GM18499 (cell line): ENCODE measurements around the gene LAPTM4A.
"Not testable (repeated sequence)": the region's sequence is repeated elsewhere in the genome, so short reads cannot be mapped to it uniquely, and the experiment has no call there.

Experiments
- ATAC-seq: cut with Tn5 transposase; IDR thresholded peaks from one replicate; pipeline ENCODE4 v1.9.1; 2021; ENCODE audit warnings: moderate number of reproducible peaks; ENCODE audit not compliant: insufficient read depth, unreplicated experiment

Gene LAPTM4A

DNA sequence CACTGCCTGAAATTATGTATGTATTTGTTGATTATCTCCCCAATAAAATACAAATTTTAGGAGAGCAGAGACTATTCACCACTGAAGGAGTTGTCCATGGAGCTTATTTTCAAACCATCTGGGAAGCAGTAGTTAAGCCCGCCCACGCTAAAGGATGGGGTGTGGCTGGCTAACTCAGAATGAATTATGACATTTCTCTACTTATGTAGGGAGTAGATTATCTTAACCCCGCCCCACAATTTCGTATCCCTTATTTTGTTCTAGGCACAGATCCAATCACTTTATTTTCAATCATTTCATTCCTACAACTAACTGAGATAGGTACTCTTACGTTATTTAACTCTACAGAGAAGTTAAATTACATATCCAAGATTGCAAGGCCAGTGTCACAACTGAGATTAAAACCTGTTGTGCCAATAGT lies 1.4 kb upstream of the LAPTM4A start:
- no peak for ATAC-seq

- ATAC-seq = no peak
These were observed 912 bp upstream of the LAPTM4A start for GRCh38 chr2:20052229-20052851.

DNA sequence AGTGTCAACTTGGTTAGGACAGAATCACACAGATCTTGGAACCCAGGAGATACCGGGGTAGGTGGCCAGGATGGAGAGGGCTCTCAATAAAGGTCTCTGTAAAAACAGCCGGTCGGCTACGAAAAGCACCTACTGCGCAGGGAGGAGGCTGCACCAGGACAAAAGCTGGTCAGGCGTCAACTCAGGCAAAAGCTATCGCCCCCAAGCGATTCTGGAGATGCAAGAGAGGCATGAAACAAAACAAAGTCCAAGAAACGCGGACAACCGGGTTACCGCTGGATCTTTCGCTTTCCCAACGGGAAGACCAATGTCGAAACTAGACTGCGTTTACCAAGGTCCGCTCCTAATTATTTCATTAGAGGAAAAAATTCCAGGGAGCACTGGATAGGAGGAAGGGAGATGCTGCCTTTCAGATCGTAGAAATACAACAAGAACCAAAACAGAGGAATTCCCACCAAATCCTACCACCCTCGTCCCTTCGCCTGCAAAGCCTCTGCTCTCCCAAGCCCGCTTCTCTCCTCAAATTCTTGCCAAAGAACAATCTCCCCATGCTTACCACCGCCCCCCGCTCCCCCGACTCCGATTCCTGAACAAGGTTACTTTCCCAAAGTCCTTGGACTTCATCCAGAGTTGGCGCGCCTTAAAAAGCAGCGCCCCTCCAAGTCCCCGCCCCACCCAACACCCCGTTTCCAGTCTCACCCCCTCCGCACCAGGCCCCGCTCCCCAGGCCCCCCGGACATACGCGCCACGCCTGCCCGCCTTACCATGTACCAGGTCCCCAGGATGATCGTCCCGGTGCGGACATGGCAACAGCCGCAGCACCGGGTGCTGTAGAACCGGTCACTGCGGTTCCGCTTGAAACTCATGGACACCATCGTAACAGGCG lies 539 bp downstream of the LAPTM4A start:
- ATAC-seq = peak; percentile 14

- peak; percentile 30 for ATAC-seq
These were observed 1.3 kb downstream of the LAPTM4A start for GRCh38 chr2:20050104-20050645.

GRCh38 chr2:20049637-20050036 lies 1.8 kb downstream of the LAPTM4A start:
- no peak for ATAC-seq

DNA sequence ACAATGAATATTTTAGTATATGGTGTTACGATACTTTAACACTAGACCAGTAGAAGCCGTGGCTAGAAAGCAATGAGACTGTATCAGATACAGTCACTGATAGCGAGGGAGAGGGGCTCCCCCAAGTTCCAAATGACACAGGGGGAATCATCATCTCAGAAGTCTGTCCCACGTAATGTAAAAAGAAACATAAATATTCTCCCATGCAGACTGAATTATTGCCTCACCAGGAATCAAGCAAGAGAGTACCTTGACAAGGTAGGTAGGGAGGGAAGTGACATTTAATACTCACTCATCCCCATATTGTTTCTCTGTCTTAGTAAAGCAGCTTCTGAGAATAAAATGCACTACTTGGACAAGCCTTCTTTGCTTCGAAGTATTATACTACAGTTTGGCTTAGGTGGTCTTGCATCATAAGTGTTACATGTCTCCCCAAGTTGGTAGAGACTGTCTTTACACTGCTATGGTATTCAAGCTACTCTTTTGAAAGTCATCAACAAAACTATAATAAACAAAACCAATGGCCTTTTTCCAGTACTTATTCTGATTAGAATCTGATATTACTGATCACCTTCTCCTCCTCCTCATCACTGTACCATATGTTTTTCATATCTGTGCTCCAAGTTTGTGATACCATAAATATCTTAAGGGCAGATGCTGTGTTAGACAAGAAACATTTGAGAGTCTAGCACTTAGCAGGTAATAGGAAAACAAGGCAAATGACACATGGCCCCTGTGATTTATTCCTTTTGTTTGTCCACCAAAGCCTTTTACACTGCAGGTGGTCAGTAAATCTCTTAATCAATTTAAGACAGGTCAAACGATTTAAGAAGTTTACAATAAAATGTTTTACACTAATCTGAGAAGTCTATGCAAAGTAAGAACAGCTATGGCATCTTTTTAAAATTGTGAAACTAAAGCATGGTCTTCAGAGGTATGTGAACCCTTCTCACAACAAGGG lies 2.7 kb downstream of the LAPTM4A start:
- ATAC-seq = no peak

GRCh38 chr2:20045712-20046292 lies 5.6 kb downstream of the LAPTM4A start:
- not testable (repeated sequence) for ATAC-seq

- ATAC-seq = no peak
These were observed 6.7 kb downstream of the LAPTM4A start for GRCh38 chr2:20044778-20045177.

- no peak for ATAC-seq
These were observed 8.9 kb downstream of the LAPTM4A start for GRCh38 chr2:20042531-20042930.

GRCh38 chr2:20040489-20041172 lies 10.8 kb downstream of the LAPTM4A start:
- no peak for ATAC-seq

GRCh38 chr2:20037660-20038059 lies 13.8 kb downstream of the LAPTM4A start:
- ATAC-seq = no peak

DNA sequence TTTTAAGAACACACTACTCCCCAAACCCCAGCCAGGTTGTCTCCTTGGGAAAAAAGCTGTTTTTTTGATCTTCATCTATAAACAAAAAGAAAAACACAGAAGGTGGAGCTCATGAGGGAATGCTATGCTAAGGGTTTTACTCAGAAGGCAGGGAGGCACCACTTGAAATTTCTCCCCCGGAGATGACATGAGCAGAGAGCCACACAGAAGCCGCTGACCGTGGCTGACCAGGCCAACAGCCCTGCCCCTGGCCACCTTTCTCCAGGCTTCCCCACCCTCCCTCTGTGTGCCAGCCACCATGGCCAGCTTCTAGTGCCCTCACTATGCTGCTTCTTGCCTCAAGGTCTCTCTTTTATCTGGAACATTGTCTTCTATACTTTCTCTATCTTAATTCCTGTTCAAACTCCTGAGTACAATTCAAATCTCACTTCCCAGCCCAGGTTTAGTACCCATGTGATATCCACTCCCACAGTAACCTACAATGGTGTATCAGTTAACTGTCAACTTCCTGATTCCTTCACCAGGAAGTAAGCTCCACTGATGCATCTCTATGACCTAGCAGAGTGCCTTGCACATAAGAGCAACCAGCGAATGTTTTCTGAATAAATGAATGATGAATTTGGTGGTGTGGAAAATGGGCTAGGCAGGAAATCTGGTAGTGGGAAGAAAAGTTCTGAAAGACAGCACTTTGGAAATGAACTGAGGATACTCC lies 15.3 kb downstream of the LAPTM4A start:
- no peak for ATAC-seq

DNA sequence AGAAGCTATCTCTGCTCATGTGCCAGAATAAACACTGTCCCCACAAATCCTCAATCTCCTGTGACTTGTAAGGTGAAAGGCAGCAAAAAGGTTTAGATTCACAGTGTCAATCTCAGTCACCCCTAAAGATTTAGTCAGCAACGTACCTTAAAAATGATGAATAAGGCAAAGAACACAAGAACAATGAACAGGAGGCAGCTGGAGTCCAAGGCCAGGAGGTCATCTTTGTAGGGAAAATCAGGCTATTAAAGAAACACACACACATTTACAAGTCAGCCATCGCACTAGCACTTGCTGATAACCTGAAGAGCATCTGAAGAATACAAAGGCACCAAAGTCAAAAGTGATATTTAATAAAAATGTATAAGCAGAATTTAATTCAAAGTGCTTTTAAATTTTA lies 16.6 kb downstream of the LAPTM4A start:
- no peak for ATAC-seq

GRCh38 chr2:20034218-20034617 lies 17.2 kb downstream of the LAPTM4A start:
- no peak for ATAC-seq

DNA sequence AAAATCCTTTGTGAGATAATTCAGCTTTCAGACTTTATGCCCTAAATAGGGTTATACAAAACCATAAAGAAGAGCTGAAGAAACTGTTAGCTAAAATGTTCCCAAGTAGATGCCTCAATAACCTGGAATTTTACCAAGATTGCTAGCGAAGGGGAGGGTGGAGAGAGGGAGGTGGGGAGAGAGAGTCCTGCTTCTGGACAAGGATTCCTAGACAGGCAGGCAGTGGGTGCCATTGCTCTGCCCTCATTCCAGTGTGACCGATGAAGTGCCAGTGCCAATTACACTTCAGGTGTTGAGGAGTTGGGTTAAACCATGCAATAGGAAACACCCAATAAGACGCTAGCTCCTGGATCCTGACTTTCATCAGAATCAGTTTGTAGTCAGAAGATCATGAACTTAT lies 18.1 kb downstream of the LAPTM4A start:
- no peak for ATAC-seq

DNA sequence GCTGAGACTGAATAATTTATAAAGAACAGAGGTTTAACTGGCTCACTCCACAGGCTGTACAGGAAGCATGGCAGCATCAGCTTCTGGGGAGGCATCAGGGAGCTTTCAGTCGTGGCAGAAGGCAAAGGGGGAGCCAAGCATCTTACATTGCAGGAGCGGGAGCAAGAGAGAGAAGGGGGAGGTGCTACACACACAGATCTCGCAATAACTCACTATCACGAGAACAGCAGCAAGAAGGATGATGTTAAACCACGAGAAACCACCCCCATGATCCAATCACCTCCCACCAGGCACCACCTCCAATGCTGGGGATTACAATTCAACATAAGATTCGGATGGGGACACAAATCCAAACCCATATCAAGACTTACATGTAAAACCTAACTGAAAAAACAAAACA lies 21.2 kb downstream of the LAPTM4A start:
- ATAC-seq = no peak

- no peak for ATAC-seq
These were observed 23.6 kb downstream of the LAPTM4A start for GRCh38 chr2:20027705-20028434.

GRCh38 chr2:20027260-20027677 lies 24.2 kb downstream of the LAPTM4A start:
- ATAC-seq = no peak
